NCI-H524 (cell line): ENCODE data around the gene RAB11FIP4.
A peak's percentile ranks its signal among the peaks of the same experiment; 100 is the strongest.

Experiments used
- DNase-seq, 2 experiments: peaks; one replicate each; lab custom pipeline; 2025; lab: John Stamatoyannopoulos, UW

RAB11FIP4 gene

DNA sequence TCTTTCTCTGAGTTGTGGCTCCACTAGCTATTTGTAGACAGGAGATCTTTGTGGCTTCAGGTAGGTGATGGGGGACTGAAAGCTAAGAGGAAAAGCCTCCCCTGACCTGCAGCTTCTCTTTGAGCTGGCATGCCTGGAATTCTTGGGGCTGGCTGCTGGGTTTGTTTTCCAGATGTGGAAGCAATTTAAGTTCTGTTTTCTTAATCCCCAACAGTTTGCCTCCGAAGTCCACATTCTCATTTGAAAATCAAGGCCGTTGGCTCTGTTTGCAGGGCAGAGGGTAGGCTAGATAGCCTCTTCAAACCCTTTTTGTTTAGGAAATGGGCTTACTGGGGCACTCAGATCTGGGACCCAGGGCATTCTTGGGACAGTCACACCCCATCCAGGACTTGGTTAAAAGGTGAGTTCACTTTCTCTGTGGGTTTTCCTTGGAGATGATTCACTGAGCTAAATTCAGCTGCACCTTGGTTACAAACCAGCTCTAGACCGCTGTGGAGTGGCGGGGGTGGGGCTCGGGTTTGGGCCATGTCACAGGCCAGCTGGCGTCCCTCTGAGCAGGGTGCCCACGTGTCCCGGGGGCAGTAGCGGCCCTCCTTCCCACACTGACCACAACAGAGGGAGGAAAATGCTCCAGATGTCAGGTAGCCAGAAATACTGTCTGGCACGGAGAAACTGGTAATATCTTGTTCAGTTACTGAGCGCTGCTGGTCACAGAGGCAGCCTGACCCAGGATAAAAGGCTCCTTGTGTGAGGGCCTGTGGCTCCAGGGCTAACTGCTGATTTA is 108.5 kb downstream of the RAB11FIP4 start:
- peak in 1 of 2 experiments; percentile 59 for DNase-seq

DNA sequence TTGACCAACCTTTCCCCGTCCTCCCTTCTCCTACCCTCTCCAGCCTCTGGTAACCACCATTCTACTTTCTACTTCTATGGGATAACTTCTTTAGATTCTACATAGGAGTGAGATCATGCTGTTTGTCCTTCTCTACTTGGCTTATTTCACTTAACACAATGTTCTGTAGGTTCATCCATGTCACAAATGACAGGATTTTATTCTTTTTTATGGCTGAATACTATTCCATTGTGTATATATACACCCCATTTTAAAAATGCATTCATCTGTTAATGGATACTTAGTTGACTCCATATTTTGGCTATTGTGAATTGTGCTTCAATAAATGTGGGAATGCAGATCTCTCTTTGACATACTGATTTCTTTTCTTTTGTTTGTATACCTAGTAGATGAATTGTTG is 115.0 kb downstream of the RAB11FIP4 start:
- DNase-seq, result no peak

DNA sequence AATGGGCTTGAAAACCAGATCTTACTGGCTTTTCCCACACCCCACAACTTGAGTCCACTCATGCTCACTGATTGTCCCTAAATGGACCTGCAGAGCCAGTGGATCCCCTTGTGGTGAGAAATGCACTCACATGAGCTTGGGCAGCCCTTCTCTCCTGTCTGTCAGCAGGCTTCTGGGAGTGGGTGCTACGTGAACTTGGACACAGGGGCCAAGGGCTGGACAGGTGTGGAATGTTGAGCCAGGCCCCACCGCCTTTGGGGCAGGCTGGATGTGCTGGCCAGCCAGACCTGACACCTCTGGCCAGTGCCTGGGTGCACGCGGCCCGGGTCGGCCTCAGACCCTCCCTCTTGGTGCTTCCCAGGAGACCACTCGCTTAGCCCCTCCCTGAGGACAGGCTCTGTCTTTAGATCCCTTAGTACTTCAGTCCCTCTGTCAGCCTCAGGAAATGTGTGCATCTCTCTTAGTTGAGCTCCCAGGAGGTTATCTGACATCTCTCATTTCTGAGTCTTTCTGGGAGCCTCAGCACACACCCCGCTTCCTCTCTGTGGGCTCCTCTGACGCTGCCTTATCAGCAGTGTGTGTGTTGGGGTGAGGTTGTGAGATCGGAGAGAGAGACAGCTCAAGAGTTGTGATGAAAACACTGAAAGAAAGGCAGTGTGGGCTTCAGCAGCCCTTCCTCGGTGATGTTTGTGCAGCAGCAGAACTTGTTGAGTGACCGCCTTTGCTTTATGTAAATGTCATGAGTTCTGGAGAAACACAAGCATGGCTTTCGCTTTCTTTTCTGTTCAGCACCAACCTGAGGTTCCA is 117.0 kb downstream of the RAB11FIP4 start:
- no peak for DNase-seq

DNA sequence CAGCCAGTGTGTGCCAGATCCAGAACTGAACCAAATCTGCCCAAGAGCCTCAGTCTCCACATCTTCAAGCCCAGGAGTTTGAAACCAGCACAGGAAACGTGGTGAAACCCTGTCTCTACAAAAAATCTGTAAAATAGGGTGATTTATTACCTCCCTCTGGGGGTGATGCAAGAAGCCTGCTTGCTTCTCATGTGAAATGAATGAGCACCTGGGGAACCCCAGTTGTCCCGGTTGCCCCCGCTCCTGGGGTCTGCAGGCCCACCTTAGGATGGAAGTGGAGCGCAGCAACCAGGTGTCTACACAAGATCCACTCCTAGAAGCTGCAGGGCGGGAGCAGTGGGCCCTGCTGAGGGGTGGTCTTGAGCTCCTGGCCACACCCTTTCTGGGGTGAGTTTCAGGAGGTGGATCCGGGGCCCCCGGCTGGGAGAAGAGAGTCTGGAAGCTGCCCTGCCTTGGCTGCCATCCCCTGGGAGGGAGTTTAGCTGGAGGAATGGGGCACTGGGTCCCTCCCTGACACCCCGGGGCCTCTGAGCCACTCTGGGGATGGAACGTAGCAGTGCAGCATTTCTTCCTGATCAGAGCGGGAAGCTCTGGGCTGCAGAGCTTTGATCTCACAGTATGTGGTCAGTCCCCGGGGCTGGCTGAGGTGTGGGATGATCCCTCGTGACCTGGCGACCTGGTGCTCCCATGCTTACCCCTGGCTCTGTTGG is 117.8 kb downstream of the RAB11FIP4 start:
- no peak for DNase-seq

DNA sequence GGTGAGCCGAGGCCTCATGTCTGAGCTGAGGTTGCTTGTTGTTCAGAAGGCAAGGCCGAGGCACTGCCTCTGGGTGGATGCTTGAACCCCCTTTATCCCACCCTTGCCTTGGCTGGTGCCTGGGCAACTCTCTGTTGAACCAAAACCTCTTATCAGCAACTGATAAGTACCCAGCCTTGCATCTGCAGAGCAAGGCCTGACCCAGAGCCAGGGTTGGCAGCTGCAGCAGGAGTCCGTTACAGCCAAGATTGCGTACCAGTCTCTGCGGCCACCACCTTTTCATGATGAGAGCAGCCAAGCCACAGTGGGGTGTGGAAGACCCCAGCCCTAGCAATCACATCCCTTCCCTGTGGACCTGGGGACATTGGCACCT is 118.3 kb downstream of the RAB11FIP4 start:
- no peak for DNase-seq

DNA sequence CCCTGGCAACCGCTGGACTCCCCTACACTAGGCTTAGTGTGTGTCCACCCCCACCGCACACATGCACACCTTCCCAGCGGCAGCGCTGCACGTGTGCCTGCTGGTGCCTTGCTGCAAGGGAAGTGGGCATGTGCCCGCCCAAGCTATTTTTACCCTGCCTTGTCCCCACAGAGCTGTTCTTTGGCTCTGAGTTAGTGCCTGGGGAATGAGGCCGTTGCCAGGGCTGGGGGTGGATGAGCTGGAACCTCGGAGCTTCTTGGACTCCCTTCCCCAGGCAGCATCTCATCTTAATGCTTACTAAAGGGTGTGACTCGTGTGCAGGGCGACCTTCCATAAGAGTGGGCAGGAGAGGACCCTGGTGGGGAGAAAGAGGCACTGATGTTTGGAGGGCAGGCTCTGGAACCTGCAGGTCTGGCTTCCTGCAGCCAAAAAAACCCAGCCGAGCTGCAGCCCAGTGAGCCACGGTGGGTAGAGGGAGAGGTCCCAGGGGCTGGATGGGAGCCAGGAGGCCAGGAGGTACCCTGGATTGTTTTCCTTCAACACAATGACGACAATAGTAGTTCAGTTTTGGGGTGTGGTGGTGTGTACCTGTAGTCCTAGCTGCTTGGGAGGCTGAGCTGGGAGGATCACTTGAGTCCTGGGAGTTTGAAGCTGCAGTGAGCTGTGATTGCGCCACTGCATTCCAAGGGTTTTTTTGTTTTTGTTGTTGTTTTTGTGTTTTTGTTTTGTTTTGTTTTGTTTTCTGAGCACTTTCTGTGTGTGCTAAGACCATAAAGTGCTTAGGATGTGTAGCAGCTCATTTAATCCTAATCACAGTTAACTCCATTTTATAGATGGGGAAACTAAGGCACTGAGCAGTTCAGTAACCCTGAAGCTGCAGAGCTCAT is 119.1 kb downstream of the RAB11FIP4 start:
- DNase-seq, result no peak

DNA sequence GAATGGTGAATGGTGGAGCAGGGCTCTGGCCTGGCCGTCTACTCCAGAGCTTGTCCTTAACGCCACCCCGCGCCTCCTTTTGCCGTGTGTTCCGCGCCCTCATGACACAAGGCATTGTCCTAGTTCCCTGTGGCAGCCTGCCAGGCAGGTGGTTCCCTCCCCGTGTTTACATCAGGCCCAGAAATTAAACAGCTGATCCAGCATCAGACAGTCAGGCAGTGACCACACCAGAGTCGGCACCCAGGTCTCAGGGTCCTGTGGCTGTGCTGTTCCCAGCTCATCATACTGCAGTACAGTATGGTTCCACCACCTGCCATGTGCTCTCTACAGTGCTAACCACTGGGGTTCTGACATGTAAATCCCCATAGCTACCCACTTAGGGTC is 119.7 kb downstream of the RAB11FIP4 start:
- no peak for DNase-seq

DNA sequence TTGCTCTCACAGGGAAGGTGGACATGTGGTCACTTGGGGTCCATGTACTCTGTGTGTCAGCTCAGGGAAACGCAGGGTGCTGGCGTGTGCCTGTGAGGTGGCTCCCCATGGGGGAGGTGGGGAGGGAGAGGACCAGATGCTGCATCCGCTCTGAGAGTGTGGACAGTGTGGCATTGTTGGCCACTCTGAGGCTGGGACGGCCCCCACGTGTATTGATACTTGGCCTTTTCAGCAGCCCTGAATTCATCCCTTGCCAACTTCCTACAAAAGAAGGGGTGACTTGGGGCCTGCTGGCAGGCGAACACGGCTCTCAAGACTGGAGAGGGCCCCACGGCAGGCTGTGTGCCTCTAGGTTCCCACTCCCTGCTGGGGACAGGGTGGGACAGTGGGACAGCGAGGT is 120.1 kb downstream of the RAB11FIP4 start:
- DNase-seq, result no peak

DNA sequence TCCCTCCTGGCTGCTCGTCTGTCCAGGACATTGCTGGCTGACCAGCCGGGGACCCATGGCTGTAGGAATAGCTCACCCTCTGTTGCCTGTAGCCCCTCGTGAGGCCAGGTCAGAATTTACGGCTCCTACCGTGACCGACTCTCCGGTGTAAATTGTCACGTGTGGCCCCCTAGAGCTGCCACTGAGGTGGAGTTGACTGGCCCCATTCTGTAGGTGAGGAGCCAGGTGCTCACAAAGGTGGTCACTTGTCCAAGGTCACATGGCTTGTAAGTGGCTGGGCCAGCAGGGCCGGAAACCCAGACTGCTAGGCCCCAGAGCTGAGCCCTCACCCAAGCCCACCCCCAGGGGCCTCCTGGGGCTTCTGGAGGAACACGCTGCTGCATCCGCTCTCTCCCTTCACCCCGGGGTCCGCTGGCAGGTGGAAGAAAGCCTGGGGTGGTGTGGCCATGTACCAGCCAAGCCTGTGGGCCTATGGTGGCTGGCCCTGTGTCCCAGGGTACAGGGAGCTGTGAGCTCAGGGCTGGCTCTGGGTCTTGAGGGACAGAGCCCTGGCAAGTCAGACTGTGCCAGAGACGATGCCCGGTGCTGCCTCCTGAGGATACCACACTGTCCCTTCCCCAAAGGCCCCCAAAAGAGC is 120.7 kb downstream of the RAB11FIP4 start:
- no peak for DNase-seq

DNA sequence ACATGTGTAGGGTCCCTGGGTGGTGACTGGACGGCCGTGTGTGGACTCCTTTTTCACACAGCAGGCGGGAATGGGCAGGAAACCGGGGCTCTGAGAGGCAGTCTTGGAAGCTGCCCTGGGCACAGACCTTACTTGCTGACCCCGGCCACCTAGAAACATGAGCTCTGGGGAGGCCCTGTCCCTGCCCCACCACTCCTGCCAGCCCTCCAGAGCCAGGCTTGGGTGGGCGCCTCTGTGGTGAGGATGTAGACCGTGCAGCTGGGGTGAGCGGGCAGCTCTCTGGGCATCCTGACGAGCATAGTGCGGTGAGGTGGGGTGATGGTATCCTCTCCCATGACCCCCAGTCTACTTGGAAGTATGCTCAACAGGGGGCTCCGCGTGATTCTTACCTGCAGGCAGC is 121.3 kb downstream of the RAB11FIP4 start:
- no peak for DNase-seq

DNA sequence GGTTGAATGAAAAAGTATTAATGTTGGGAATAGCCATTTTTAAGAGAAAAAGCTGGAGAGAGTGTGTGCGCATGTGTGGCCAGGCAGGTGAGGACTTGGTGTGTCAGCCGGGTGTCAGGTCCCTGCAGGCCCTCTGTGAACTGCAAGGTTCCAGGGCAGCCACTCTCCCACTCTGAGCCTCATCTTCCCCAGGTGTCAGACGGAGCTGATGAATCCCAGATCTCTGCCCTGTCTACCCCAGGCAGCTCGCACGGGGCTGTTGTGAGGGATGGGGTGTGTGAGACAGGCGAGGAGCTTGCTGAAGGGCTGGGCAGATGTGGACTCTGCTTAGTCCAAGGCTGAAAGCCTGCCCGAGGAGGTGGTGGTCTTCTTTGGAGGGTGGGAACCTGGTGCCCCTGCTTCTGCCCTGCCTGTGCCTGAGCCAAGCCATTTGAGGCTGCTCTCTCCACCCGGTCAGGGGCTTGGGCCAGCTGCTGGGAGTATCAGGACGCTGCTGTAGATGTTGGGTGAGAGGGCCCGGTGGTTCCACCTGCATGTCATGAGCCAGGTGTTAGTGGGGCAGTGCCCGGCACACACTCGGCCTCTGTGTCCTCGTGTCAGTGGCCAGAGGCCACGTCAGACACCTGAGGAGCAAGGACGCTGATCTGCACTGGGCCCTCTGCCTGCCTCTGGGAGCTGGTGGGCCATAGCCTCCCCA is 122.4 kb downstream of the RAB11FIP4 start:
- no peak for DNase-seq

DNA sequence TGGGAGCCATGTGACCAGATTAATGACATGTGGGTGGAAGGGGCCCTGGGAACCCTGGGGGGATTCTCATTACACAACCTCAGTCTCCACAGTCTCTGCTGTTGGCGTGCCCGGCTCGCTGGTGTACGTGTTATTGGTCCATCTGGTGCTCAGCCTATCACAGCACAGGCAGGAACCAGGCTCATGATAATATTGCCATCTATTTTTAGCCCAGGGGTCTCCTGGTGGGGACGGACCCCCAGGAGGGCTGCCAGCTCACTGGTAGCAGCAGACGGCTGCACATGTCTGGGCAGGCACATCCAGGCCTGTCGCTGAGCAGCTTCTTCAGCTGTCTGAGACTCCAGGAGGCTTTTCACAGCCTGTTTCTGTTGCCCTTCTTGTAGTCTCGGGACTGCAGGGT is 123.8 kb downstream of the RAB11FIP4 start:
- DNase-seq, result peak in 1 of 2 experiments; percentile 64

DNA sequence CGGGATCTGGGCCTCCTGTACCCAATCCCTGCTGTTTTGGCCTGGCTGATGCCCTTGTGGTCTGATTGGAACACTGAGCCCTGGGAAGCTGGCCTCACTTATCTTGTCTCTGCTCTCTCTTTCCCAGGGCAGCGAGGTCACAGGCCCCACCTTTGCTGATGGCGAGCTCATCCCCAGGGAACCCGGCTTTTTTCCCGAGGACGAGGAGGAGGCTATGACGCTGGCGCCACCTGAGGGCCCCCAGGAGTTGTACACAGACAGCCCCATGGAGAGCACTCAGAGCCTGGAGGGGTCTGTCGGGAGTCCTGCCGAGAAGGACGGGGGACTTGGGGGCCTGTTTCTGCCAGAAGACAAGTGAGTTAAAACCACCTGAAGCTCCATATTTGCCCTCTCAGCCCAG is 126.0 kb downstream of the RAB11FIP4 start:
- peak; percentile 49 to 77 for DNase-seq

DNA sequence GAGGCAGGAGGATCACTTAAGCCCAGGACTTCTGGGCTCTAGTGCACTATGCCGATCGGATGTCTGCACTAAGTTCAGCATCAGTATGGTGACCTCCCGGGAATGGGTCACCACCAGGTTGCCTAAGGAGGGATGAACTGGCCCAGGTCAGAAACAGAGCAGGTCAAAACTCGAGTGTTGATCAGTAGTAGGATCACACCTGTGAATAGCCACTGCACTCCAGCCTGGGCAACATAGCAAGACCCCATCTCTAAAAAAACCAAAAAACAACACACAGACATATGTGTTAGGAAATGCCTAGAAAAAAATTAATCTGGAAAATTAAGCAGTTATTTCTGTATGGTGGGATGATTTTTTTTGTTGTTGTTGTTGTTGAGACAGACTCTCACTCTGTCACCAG is 127.0 kb downstream of the RAB11FIP4 start:
- no peak for DNase-seq

DNA sequence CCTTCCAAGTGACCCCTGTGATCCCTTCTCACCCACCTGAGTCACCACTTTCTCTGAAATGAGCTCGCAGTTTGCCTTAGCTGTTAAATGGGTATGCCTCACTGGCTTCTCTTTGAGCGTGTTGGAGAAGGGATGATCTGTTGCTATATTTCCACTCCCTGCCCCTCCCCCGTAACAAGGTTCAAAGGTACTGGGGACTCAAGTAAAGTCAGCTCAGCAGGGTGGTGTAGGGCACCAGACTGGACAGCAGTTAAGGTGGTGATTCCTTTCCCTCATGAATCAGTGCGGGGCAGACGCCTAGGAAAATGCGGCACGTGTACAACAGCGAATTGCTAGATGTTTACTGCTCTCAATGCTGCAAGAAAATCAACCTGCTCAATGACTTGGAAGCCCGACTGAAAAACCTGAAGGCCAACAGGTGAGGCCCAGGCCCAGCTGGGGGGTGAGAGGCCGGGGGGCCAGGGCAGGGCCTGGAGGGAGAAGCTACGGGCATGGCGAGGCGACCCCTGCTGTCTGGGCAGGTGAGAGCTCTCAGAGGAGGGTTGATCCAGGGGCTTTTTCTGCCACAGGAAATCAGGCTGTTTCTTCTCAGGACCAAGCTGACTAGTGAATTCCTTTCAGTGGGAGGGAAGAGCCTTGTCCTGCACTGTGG is 130.3 kb downstream of the RAB11FIP4 start:
- DNase-seq, result no peak

DNA sequence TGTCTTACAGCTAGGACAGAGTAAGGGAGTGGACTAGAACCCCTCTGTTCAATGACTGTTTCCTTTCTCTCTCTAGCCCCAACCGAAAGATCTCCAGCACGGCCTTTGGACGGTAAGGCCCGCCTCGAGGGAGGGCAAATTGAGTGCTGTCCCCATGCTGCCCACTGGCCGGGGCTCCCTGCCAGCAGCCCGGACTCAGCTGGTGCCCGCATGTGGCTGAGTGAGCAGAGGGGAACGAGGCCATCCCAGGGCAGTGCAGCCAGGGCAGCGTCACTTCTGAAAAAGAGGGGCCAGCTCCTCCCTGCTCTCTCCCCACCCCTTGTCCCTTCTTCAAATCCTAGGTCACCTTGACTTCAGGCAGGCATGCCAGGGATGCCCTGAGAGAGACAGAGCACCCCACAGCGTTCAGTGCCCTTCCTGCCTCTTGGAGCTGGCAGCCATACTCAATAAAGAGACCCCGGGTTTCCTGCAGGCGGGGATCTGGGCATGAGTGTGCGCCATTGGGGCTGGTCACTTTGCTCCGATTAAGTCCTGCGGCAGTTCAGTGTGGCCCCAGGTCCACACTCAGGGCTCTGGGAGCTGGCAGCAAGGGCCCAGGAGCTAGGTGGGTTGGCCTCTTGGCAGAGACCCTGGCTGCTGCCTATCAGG is 130.9 kb downstream of the RAB11FIP4 start:
- DNase-seq, result no peak

DNA sequence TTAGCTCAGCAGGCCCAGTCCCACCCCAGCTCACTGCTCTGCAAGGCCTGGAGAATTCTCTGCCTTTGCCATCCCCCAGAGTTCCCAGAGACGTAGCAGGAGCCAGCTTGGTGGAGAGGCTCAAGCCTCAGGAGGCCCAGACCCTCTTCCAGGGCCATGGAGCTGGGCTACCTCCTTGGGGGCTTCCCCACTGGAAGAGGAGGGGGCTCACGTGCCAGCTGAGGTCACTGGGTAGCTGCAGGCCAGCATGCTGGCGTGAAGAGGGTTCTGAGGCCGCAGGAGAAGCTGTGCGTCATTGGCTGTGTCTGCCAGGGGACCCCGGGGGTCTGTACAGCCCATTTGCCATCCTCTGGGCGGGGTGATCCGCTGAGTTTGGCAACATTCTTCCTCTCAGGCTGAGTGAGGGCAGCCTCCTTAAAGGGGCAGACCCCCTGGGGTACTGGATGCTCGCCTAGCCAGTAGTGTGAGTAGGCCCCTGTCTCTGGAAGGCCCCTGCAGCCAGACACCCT is 131.6 kb downstream of the RAB11FIP4 start:
- no peak for DNase-seq

DNA sequence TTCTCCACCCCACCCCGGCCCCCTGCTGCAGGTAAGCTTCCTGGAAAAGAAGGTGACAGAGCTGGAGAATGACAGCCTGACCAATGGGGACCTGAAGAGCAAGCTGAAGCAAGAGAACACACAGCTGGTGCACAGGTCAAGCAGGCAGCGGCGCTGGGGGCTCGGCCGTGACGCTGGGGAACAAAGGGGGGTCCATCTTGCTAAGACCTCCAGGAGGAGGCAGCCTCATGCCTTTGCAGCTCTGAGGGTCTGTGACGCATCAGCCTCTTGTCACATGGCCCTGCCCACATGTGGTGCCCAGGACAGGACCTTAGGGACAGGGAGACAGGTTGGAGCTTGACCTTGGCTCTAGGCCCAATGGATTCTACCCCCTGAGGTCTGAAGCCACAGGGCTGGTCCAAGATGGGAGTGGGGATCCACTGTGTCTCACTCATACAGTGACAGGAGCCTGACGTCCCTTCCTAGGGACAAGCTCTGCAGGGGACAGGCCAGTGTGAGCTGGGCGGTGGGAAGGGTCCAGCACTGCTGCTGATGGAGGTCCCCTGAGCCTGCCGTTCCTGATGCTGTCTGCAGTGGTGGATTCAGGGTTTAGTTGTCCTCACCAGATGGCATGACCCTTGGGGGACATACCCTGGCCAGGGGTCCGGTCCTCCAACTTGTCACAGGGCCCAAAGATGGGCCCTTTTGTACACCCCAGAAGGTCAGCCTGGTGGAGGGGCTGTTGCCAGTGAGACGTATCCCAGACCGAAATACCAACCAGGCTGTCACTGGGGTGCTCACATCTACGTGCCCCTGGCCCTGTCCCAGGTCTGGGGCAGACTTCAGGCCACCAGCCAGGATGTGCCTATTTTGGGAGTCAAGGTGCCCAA is 132.6 kb downstream of the RAB11FIP4 start:
- no peak for DNase-seq
